Heart left ventricle (tissue), 16 donors: ENCODE measurements around the gene DNAI7. TPM values are rescaled to one million over a fixed set of nuclear protein-coding genes. Genes with fewer than 3 reads are reported as not detected.
A peak's percentile ranks its signal among the peaks of the same experiment; 100 is the strongest.

Source experiments
- ATAC-seq, 4 donors: fragments of 200-7000 bp; cut with Tn5 transposase; one replicate each; pipeline ENCODE4 v1.9.1; 2020 to 2022; ENCODE audit warnings: moderate library complexity in 4 of 4, mild to moderate bottlenecking in 3 of 4, moderate number of reproducible peaks in 1 of 4
- DNase-seq, 5 donors: peaks; one replicate each; pipeline ENCODE4 v3.0.0-alpha.2; 2020
- H3K27ac ChIP-seq, 12 donors: fragments of 200-600 bp; sonication (generic) in 4 of 12; one replicate each; pipeline versions ENCODE4 v1.5.0 to v1.8.0; 2016 to 2022; ENCODE audit warnings: mild to moderate bottlenecking in 2 of 12
- H3K27me3 ChIP-seq, 9 donors: fragments of 200-600 bp; sonication (generic) in 2 of 9; one replicate each; pipeline versions ENCODE4 v1.5.1 to v1.8.0; 2016 to 2022; ENCODE audit warnings: mild to moderate bottlenecking in 3 of 9
- H3K36me3 ChIP-seq, 9 donors: fragments of 200-600 bp; sonication (generic) in 2 of 9; one replicate each; pipeline versions ENCODE4 v1.5.0 to v1.8.0; 2018 to 2022; ENCODE audit warnings: mild to moderate bottlenecking in 2 of 9
- H3K4me1 ChIP-seq, 12 donors: fragments of 200-600 bp; sonication (generic) in 4 of 12; one replicate each; pipeline versions ENCODE4 v1.5.0 to v1.8.0; 2016 to 2022; ENCODE audit warnings: mild to moderate bottlenecking in 3 of 12
- H3K4me3 ChIP-seq, 12 donors: fragments of 200-600 bp; sonication (generic) in 4 of 12; one replicate each; pipeline versions ENCODE4 v1.5.0 to v1.8.0; 2017 to 2022; ENCODE audit warnings: mild to moderate bottlenecking in 9 of 12, moderate library complexity in 4 of 12
- H3K9me3 ChIP-seq, 12 donors: fragments of 200-600 bp; sonication (generic) in 4 of 12; one replicate each; pipeline versions ENCODE4 v1.5.0 to v1.8.0; 2016 to 2022; ENCODE audit warnings: mild to moderate bottlenecking in 1 of 12
- CTCF ChIP-seq, 12 donors: fragments of 200-600 bp; sonication (generic) in 4 of 12; IDR thresholded peaks; one replicate each; pipeline versions ENCODE4 v1.5.0 to v1.8.0; 2018 to 2022; ENCODE audit warnings: antibody characterized with exemption in 12 of 12, mild to moderate bottlenecking in 5 of 12
- POLR2A ChIP-seq, 2 donors: fragments of 450-650 bp; IDR thresholded peaks; one replicate each; pipeline ENCODE4 v1.6.1; 2017; ENCODE audit warnings: antibody characterized with exemption in 2 of 2, mild to moderate bottlenecking in 2 of 2, moderate library complexity in 2 of 2
- WGBS, 4 donors: extraction: QIAGEN DNeasy Blood & Tissue Kit in 2 of 4; methylation state at CpG; one replicate each; pipeline versions ENCODE4 v1.1.5 to v1.1.7; 2013 to 2018; 5-methylcytosine and 5-hydroxymethylcytosine counted together
- intact Hi-C, 10 donors: fragments of 100-400 bp; cut with DNase I; formaldehyde crosslinking; loops; one replicate each; pipeline versions ENCODE4 v1.11.1 to v1.14.2; 2022
- long read RNA-seq, 3 donors: library from polyadenylated mRNA; unstranded; transcript quantifications; one replicate each; pipeline ENCODE4 v2.0.0, GENCODE V29; 2020 to 2021
- polyA plus RNA-seq, 2 donors: library from polyadenylated mRNA; stranded (reverse); fragments of 200-250 nt; gene quantifications; one replicate each; pipeline ENCODE4 v1.2.3, GENCODE V29; 2013
- total RNA-seq, 9 donors: library from RNA; depleted of rRNA in 2 of 9; stranded (reverse); fragments of >200 nt in 2 of 9; fragmentation: NEBNext Ultra II Directional in 3 of 9; extraction: Animal tissue kit (Norgen Biotek cat#: 25700) in 3 of 9; gene quantifications; one replicate each; pipeline versions ENCODE4 v1.1.0 to v1.2.4, GENCODE V29; 2016 to 2023
- donor health status: ischemic (EF 13 %, LVEDD 7.1; RV severe dilation, severe dysfunction).
- donor health status: healthy with polysubstance abuse.
- donor health status: DM: no; HTN: yes; CAD: no.
- donor health status: DM: no; HTN: no; CAD: no.
- donor health status: ischemic (EF 25% LVEDD 6.9; RV normal size, moderate dysfunction).
- donor health status: ischemic (EF 25% LVEDD 5.7; RV mildly dilated, moderate dysfunction).
- donor health status: healthy.
- donor health status: DM: yes; HTN: yes; CAD: no.
- donor health status: ischemic (EF 35%, LVEDD 5.7; RV mildly dilated, moderate dysfunction).
- donor health status: nonischemic (EF 11% LVEDD 7.7; RV severe dilation, severe dysfunction).
- donor health status: DM: yes; HTN: yes; CAD: no.
- donor health status: PGD.
- donor health status: ischemic (EF 29% LVEDD 5.4; RV normal size, mild dysfunction).
- donor health status: nonischemic (EF 23%, LVEDD 6.1; RV moderate dilation, normal function).

The DNAI7 gene
- total RNA-seq: 1 to 10 TPM in 2 of 9 donors, under 1 TPM in 6, not detected in 1; 0.36 to 1.9 (median 0.85) TPM
- polyA plus RNA-seq: under 1 TPM; 0.10 to 0.23 TPM
- long read RNA-seq, donor 1, partial matches to known transcripts: 0 of 2 reads
- long read RNA-seq, donor 1, other reads (novel, unspliced or antisense): 1 of 2 reads
- long read RNA-seq, donor 2, partial matches to known transcripts: 2 of 4 reads
- long read RNA-seq, donor 2, other reads (novel, unspliced or antisense): 2 of 4 reads
- long read RNA-seq, donor 3: 0 reads

GRCh38 chr12:25195056-25195971 lies at the start of gene DNAI7, which contains the start of gene ETFRF1:
DNAI7 (minus strand) TSS chr12:25195160; CDS start chr12:25195078, 82 bp downstream.
ETFRF1 (plus strand) TSS chr12:25195237; CDS start chr12:25203957, 8,720 bp downstream.
- Histone ChIP-seq H3K4me1 (peaks cover 0 to 28% (median 12%) of the 10 kb centered on the region in 12 donors), H3K27ac (peak within 1 kb of the TSS; percentile 60 to 97 (median 94)), H3K9me3 (no peaks in the 10 kb centered on the region), H3K36me3 (peaks cover 0 to 3% (median 0%) of the 10 kb centered on the region in 9 donors), H3K27me3 (no peaks in the 10 kb centered on the region), H3K4me3 (peak within 1 kb of the TSS; percentile 49 to 94 (median 73))
- 0 to 1% (median 1%) methylated on average over 26 to 54 of the region's 54 CpGs for WGBS, 4 donors
- intact Hi-C loops: loop anchor here in 4 of 10 donors (2.0 to 5.0 kb wide), 3 partner anchors 52 to 57 kb away; partner anchors contain the start of gene KRAS (in 3 of the 4)
- ATAC-seq (peak; percentile 98 to 100 (median 100)), DNase-seq (peak; percentile 98 to 99 (median 98))
- TF ChIP-seq POLR2A (IDR thresholded peaks at IDR 0.05) (peak; percentile 47 to 92), CTCF (IDR thresholded peaks at IDR 0.05) (peak in 4 of 12 donors; percentile 10 to 16 (median 12))

GRCh38 chr12:25243680-25243990 lies 48.7 kb upstream of the DNAI7 start:
- DNase-seq (no peak), ATAC-seq (no peak)
- no peaks in the 10 kb centered on the region for H3K9me3 ChIP-seq
- no peaks in the 10 kb centered on the region for H3K27me3 ChIP-seq
- no peak overlapping the region for H3K27ac ChIP-seq
- no peak overlapping the region for H3K4me3 ChIP-seq
- TF ChIP-seq POLR2A (IDR thresholded peaks at IDR 0.05): no peak
- TF ChIP-seq CTCF (IDR thresholded peaks at IDR 0.05): no peak
- intact Hi-C loops: loop anchor here in 1 of 10 donors (5.0 kb wide), 1 partner anchor 36 kb away; no protein-coding TSS in a partner anchor
- H3K4me1 ChIP-seq: peaks cover 0 to 20% (median 0%) of the 10 kb centered on the region in 12 donors
- H3K36me3 ChIP-seq: peaks cover 0 to 36% (median 20%) of the 10 kb centered on the region in 9 donors

- intact Hi-C loops: loop anchor here in 1 of 10 donors (5.0 kb wide), 1 partner anchor 36 kb away; no protein-coding TSS in a partner anchor
- Histone ChIP-seq H3K27ac (no peak overlapping the region), H3K4me3 (no peak overlapping the region), H3K27me3 (no peaks in the 10 kb centered on the region), H3K36me3 (peaks cover 0 to 38% (median 16%) of the 10 kb centered on the region in 9 donors), H3K4me1 (peaks cover 0 to 16% (median 0%) of the 10 kb centered on the region in 12 donors), H3K9me3 (no peaks in the 10 kb centered on the region)
- DNase-seq (no peak), ATAC-seq (no peak)
- TF ChIP-seq CTCF (IDR thresholded peaks at IDR 0.05): no peak
- no peak for TF ChIP-seq POLR2A (IDR thresholded peaks at IDR 0.05)
- WGBS, 4 donors: 76 to 85% (median 81%) methylated on average over 5 of the region's 5 CpGs
These were observed 48.2 kb upstream of the DNAI7 start for GRCh38 chr12:25242981-25243679.
